WTC11 (cell line): ENCODE measurements around the gene NPL. TPM values are rescaled to one million over a fixed set of nuclear protein-coding genes. Genes with fewer than 3 reads are reported as not detected.

ENCODE experiments used
- ATAC-seq: fragments of 200-7000 bp; cut with Tn5 transposase; 2 replicates; pipeline ENCODE4 v1.10.0; 2021; ENCODE audit warnings: mild to moderate bottlenecking, moderate library complexity
- CTCF ChIA-PET: fragments of 300-600 bp; sonication (Branson Sonifier 250); formaldehyde crosslinking; loops from one replicate; lab custom pipeline; 2021; ENCODE audit warnings: antibody characterized with exemption; lab: Charles Lee
- POLR2A ChIA-PET: fragments of 350-600 bp; sonication (Branson Sonifier 250); formaldehyde crosslinking; loops from one replicate; lab custom pipeline; 2021; ENCODE audit warnings: antibody characterized with exemption; lab: Charles Lee
- DNase-seq: peaks from one replicate; pipeline ENCODE4 v3.0.0; 2021; ENCODE audit warnings: low spot score
- H3K27ac Mint-ChIP-seq: 2 replicates; pipeline ENCODE4 v1.8.0; 2021; ENCODE audit warnings: mixed read lengths
- H3K27me3 Mint-ChIP-seq: 2 replicates; pipeline ENCODE4 v1.8.0; 2021; ENCODE audit warnings: low read depth, mild to moderate bottlenecking, moderate library complexity, mixed read lengths
- H3K36me3 Mint-ChIP-seq: 2 replicates; pipeline ENCODE4 v1.8.0; 2021; ENCODE audit warnings: mixed read lengths
- H3K4me1 Mint-ChIP-seq: 2 replicates; pipeline ENCODE4 v1.8.0; 2022; ENCODE audit warnings: mixed read lengths
- H3K4me3 Mint-ChIP-seq: 2 replicates; pipeline ENCODE4 v1.8.0; 2021; ENCODE audit warnings: mild to moderate bottlenecking, moderate library complexity, mixed read lengths
- H3K9me3 Mint-ChIP-seq: 2 replicates; pipeline ENCODE4 v1.8.0; 2021; ENCODE audit warnings: mixed read lengths
- CBFB ChIP-seq: sonication (generic); formaldehyde crosslinking; IDR thresholded peaks from 2 replicates; pipeline ENCODE4 v1.8.1; 2022; ENCODE audit warnings: mild to moderate bottlenecking, low read depth, missing genetic modification reagents
- IRF2 ChIP-seq: sonication (generic); formaldehyde crosslinking; IDR thresholded peaks from 2 replicates; pipeline ENCODE4 v1.8.0; 2022; ENCODE audit warnings: low read depth, missing genetic modification reagents, borderline replicate concordance
- JUN ChIP-seq: sonication (generic); formaldehyde crosslinking; IDR thresholded peaks from 2 replicates; pipeline ENCODE4 v1.8.0; 2023; ENCODE audit warnings: mild to moderate bottlenecking, missing genetic modification reagents
- NFYB ChIP-seq: sonication (generic); formaldehyde crosslinking; conservative IDR thresholded peaks from 2 replicates; pipeline ENCODE4 v1.8.0; 2022; ENCODE audit warnings: low read depth, missing genetic modification reagents
- NR2C2 ChIP-seq: sonication (generic); formaldehyde crosslinking; IDR thresholded peaks from 2 replicates; pipeline ENCODE4 v1.8.0; 2022; ENCODE audit warnings: mild to moderate bottlenecking, missing genetic modification reagents
- NR3C1 ChIP-seq: sonication (generic); formaldehyde crosslinking; conservative IDR thresholded peaks from 2 replicates; pipeline ENCODE4 v1.8.1; 2023; ENCODE audit warnings: low read depth, mild to moderate bottlenecking, missing genetic modification reagents
- TEAD1 ChIP-seq: sonication (generic); formaldehyde crosslinking; IDR thresholded peaks from 2 replicates; pipeline ENCODE4 v1.8.0; 2022; ENCODE audit warnings: mild to moderate bottlenecking, missing genetic modification reagents
- TEAD4 ChIP-seq: sonication (generic); formaldehyde crosslinking; IDR thresholded peaks from 2 replicates; pipeline ENCODE4 v1.8.0; 2022; ENCODE audit warnings: mild to moderate bottlenecking, missing genetic modification reagents
- ZBTB21 ChIP-seq: sonication (generic); formaldehyde crosslinking; IDR thresholded peaks from 2 replicates; pipeline ENCODE4 v1.8.1; 2023; ENCODE audit warnings: mild to moderate bottlenecking, missing genetic modification reagents, borderline replicate concordance
- total RNA-seq: library from RNA; stranded (reverse); gene quantifications from 3 replicates; pipeline ENCODE4 v1.2.3, GENCODE V29; 2021
- TF ChIP-seq, protein P1 (sequence below): sonication (generic); formaldehyde crosslinking; IDR thresholded peaks from 2 replicates; pipeline ENCODE4 v1.8.1; 2023; ENCODE audit warnings: mild to moderate bottlenecking, moderate library complexity, missing genetic modification reagents
- TF ChIP-seq, protein P2 (sequence below): sonication (generic); formaldehyde crosslinking; IDR thresholded peaks from 2 replicates; pipeline ENCODE4 v1.8.0; 2023; ENCODE audit warnings: missing genetic modification reagents
- TF ChIP-seq, protein P3 (sequence below): sonication (generic); formaldehyde crosslinking; IDR thresholded peaks from 2 replicates; pipeline ENCODE4 v1.8.1; 2022; ENCODE audit warnings: low read depth, mild to moderate bottlenecking, moderate library complexity, missing genetic modification reagents, borderline replicate concordance
- TF ChIP-seq, protein P4 (sequence below): sonication (generic); formaldehyde crosslinking; IDR thresholded peaks from 2 replicates; pipeline ENCODE4 v1.8.1; 2022; ENCODE audit warnings: low read depth, missing genetic modification reagents, borderline replicate concordance
- TF ChIP-seq, protein P5 (sequence below): fragments of 250-450 bp; sonication (Bioruptor Pico); conservative IDR thresholded peaks from 2 replicates; pipeline ENCODE4 v1.9.0; 2021; ENCODE audit warnings: mild to moderate bottlenecking
- TF ChIP-seq, protein P6 (sequence below): fragments of 250-450 bp; sonication (Bioruptor Pico); IDR thresholded peaks from 2 replicates; pipeline ENCODE4 v1.9.0; 2021; ENCODE audit warnings: mild to moderate bottlenecking
- TF ChIP-seq, protein P7 (sequence below): fragments of 200-600 bp; IDR thresholded peaks from 2 replicates; pipeline ENCODE4 v1.8.0; 2022; ENCODE audit warnings: antibody characterized with exemption
- TF ChIP-seq, protein P8 (sequence below): sonication (generic); formaldehyde crosslinking; IDR thresholded peaks from 2 replicates; pipeline ENCODE4 v1.8.1; 2023; ENCODE audit warnings: mild to moderate bottlenecking, missing genetic modification reagents, borderline replicate concordance

NPL gene
- total RNA-seq, 1 experiment from 2014 or later: 3.6 TPM

DNA sequence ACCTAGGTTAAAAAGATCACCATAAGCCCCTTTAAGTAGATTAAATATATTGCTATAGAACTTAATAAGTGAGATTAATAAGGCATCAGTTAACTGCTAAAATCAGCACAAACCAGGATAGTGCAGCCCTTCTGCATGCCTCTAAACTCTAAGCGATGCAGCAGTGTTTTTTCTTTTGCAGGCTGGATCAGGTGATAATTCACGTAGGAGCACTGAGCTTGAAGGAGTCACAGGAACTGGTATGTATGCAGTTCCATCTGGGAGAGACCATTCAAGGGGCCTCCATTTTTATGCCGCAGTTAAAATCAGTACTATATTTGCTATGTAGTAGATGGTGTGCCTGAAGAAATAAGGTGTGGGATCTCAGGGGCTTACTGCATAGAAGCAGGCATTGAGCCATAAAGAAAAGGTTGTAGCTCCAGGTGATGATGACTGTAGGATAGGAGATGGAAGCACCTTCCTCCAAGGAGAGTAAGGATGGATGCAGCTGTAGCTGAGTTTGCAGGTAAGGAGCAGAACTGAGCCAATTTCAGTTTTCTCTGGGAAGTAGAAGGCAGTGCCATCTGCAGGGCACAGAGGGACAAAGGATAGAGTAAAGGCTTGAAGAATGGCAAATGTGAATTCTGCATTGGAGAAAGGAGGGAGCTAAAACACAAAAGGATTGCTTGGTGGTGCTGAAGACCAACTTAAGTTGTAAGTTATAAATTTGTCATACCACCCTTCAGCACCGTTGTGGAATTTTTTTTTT lies 22.6 kb downstream of the NPL start (continued):
- TF ChIP-seq, protein P1, sequence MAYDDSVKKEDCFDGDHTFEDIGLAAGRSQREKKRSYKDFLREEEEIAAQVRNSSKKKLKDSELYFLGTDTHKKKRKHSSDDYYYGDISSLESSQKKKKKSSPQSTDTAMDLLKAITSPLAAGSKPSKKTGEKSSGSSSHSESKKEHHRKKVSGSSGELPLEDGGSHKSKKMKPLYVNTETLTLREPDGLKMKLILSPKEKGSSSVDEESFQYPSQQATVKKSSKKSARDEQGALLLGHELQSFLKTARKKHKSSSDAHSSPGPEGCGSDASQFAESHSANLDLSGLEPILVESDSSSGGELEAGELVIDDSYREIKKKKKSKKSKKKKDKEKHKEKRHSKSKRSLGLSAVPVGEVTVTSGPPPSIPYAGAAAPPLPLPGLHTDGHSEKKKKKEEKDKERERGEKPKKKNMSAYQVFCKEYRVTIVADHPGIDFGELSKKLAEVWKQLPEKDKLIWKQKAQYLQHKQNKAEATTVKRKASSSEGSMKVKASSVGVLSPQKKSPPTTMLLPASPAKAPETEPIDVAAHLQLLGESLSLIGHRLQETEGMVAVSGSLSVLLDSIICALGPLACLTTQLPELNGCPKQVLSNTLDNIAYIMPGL (CRISPR knock-in tag): no peak
- TF ChIP-seq, protein P2, sequence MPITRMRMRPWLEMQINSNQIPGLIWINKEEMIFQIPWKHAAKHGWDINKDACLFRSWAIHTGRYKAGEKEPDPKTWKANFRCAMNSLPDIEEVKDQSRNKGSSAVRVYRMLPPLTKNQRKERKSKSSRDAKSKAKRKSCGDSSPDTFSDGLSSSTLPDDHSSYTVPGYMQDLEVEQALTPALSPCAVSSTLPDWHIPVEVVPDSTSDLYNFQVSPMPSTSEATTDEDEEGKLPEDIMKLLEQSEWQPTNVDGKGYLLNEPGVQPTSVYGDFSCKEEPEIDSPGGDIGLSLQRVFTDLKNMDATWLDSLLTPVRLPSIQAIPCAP: no peak
- TF ChIP-seq JUN (CRISPR knock-in tag): no peak

DNA sequence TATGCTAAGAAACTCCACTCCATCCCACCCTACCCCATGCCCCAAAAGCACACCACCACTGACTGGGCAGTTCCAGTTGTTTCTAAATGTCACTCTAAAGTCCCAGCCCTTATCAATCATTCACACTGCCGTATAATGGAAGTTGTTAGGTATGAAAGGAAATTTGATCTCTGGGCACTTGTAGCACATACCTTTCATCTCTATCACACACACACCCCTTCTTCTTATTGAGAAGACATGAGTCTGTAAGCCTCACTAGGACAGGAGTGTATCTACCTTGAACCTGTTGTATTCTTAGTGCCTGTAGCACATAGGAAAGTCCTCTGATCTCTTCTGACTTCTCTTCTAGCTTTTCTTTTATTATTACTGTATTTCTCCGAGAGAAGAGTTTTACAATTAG lies 27.3 kb downstream of the NPL start:
- ChIA-PET POLR2A (no interaction called here), CTCF (no interaction called here)
- H3K27me3 Mint-ChIP-seq: no peaks in the 10 kb centered on the region
- no peak overlapping the region for H3K4me3 Mint-ChIP-seq
- TF ChIP-seq, protein P3, sequence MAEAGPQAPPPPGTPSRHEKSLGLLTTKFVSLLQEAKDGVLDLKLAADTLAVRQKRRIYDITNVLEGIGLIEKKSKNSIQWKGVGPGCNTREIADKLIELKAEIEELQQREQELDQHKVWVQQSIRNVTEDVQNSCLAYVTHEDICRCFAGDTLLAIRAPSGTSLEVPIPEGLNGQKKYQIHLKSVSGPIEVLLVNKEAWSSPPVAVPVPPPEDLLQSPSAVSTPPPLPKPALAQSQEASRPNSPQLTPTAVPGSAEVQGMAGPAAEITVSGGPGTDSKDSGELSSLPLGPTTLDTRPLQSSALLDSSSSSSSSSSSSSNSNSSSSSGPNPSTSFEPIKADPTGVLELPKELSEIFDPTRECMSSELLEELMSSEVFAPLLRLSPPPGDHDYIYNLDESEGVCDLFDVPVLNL (CRISPR knock-in tag): no peak
- TF ChIP-seq, protein P2: no peak
- TF ChIP-seq IRF2 (no peak), JUN (CRISPR knock-in tag) (no peak), NR2C2 (CRISPR knock-in tag) (no peak), NR3C1 (CRISPR knock-in tag) (no peak)
- TF ChIP-seq, protein P4, sequence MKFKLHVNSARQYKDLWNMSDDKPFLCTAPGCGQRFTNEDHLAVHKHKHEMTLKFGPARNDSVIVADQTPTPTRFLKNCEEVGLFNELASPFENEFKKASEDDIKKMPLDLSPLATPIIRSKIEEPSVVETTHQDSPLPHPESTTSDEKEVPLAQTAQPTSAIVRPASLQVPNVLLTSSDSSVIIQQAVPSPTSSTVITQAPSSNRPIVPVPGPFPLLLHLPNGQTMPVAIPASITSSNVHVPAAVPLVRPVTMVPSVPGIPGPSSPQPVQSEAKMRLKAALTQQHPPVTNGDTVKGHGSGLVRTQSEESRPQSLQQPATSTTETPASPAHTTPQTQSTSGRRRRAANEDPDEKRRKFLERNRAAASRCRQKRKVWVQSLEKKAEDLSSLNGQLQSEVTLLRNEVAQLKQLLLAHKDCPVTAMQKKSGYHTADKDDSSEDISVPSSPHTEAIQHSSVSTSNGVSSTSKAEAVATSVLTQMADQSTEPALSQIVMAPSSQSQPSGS (CRISPR knock-in tag): no peak
- DNase-seq (no peak), ATAC-seq (no peak)
- peaks cover 2% of the 10 kb centered on the region; the same call in 1 of the 2 replicates for H3K4me1 Mint-ChIP-seq
- H3K9me3 Mint-ChIP-seq: no peaks in the 10 kb centered on the region
- H3K27ac Mint-ChIP-seq: no peak overlapping the region
- H3K36me3 Mint-ChIP-seq: no peaks in the 10 kb centered on the region

DNA sequence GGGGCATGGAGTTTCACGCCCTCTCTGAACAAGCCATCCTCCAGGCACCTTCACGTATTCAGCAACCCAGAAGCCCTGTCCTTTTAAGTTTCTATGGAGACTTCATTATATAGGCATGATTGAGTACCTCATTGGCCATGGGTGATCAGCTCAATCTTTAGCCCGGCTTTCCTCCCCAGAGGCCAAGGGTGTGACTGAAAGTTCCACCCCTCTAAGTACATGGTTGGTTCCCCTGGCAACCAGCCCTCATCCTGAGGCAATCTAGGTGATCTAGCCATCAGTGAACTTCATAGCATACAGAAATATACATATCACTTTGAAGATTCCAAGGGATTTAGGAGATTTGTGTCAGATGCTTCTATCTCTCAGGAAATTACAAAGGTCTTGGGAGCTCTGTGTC lies 28.2 kb downstream of the NPL start:
- ChIA-PET POLR2A (no interaction called here), CTCF (no interaction called here)
- Mint-ChIP-seq H3K4me3 (no peak overlapping the region), H3K4me1 (peaks cover 2% of the 10 kb centered on the region; the same call in 1 of the 2 replicates), H3K36me3 (no peaks in the 10 kb centered on the region), H3K9me3 (no peaks in the 10 kb centered on the region), H3K27ac (no peak overlapping the region), H3K27me3 (no peaks in the 10 kb centered on the region)
- DNase-seq (no peak), ATAC-seq (no peak)
- TF ChIP-seq, protein P5, sequence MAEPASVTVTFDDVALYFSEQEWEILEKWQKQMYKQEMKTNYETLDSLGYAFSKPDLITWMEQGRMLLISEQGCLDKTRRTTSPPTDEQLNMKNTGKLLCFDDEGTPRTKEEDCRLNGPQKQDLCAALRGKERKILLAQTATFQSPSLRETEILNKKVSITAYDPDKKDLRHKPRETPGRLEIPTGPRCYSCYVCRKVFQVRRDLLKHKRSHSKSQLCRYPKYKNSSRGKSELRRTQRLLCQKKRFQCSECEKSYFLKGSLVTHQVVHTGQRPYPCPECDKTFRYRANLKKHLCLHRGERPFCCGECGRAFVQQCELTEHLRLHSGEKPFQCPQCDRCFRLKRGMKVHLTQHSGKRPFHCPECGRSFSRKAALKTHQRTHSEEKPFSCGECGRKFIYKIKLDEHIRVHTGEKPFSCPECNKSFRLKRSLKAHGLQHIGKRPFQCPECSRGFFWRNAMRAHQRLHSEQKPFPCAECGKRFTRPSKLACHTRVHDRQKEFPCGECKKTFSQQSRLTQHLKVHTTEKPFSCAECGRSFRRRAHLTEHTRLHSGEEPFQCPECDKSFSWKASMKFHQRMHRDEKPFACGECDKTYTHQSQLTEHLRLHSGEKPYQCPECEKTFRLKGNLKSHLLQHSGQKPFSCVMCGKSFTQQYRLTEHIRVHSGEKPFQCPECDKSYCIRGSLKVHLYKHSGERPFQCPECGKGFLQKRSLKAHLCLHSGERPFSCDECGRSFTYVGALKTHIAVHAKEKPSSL (CRISPR knock-in tag): no peak
- TF ChIP-seq, protein P6, sequence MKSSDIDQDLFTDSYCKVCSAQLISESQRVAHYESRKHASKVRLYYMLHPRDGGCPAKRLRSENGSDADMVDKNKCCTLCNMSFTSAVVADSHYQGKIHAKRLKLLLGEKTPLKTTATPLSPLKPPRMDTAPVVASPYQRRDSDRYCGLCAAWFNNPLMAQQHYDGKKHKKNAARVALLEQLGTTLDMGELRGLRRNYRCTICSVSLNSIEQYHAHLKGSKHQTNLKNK: no peak
- TF ChIP-seq NFYB (CRISPR knock-in tag) (no peak), CBFB (CRISPR knock-in tag) (no peak), TEAD1 (CRISPR knock-in tag) (no peak), ZBTB21 (CRISPR knock-in tag) (no peak), TEAD4 (CRISPR knock-in tag) (no peak)
- TF ChIP-seq, protein P7, sequence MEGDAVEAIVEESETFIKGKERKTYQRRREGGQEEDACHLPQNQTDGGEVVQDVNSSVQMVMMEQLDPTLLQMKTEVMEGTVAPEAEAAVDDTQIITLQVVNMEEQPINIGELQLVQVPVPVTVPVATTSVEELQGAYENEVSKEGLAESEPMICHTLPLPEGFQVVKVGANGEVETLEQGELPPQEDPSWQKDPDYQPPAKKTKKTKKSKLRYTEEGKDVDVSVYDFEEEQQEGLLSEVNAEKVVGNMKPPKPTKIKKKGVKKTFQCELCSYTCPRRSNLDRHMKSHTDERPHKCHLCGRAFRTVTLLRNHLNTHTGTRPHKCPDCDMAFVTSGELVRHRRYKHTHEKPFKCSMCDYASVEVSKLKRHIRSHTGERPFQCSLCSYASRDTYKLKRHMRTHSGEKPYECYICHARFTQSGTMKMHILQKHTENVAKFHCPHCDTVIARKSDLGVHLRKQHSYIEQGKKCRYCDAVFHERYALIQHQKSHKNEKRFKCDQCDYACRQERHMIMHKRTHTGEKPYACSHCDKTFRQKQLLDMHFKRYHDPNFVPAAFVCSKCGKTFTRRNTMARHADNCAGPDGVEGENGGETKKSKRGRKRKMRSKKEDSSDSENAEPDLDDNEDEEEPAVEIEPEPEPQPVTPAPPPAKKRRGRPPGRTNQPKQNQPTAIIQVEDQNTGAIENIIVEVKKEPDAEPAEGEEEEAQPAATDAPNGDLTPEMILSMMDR: no peak
- TF ChIP-seq, protein P8, sequence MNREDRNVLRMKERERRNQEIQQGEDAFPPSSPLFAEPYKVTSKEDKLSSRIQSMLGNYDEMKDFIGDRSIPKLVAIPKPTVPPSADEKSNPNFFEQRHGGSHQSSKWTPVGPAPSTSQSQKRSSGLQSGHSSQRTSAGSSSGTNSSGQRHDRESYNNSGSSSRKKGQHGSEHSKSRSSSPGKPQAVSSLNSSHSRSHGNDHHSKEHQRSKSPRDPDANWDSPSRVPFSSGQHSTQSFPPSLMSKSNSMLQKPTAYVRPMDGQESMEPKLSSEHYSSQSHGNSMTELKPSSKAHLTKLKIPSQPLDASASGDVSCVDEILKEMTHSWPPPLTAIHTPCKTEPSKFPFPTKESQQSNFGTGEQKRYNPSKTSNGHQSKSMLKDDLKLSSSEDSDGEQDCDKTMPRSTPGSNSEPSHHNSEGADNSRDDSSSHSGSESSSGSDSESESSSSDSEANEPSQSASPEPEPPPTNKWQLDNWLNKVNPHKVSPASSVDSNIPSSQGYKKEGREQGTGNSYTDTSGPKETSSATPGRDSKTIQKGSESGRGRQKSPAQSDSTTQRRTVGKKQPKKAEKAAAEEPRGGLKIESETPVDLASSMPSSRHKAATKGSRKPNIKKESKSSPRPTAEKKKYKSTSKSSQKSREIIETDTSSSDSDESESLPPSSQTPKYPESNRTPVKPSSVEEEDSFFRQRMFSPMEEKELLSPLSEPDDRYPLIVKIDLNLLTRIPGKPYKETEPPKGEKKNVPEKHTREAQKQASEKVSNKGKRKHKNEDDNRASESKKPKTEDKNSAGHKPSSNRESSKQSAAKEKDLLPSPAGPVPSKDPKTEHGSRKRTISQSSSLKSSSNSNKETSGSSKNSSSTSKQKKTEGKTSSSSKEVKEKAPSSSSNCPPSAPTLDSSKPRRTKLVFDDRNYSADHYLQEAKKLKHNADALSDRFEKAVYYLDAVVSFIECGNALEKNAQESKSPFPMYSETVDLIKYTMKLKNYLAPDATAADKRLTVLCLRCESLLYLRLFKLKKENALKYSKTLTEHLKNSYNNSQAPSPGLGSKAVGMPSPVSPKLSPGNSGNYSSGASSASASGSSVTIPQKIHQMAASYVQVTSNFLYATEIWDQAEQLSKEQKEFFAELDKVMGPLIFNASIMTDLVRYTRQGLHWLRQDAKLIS (CRISPR knock-in tag): no peak
